Fibroblast of lung (primary cell): ENCODE measurements around the gene FBN1.

Experiments used
- CTCF ChIP-seq, 2 donors: IDR thresholded peaks in 1 of 2; conservative IDR thresholded peaks in 1 of 2; 1 replicate in 1 of 2; 2 replicates in 1 of 2; pipeline ENCODE4 v1.5.1; 2011 to 2012; ENCODE audit warnings: low read length in 2 of 2, control low read depth in 1 of 2, inconsistent platforms in 1 of 2, low read depth in 1 of 2, mild to moderate bottlenecking in 1 of 2
- EZH2 ChIP-seq: IDR thresholded peaks from 2 replicates; pipeline ENCODE4 v1.5.1; 2012; ENCODE audit warnings: low read length, control low read depth, mild to moderate bottlenecking; ENCODE audit errors: missing control alignments

- TF ChIP-seq EZH2 = no peak
- TF ChIP-seq CTCF (conservative IDR thresholded peaks at IDR 0.05 in 1 of 2, IDR thresholded peaks at IDR 0.05 in 1 of 2; ENCODE audit: low read depth in 1 of 2, low read length in 2 of 2) = no peak
These were observed 9.0 kb downstream of the FBN1 start for GRCh38 chr15:48636511-48636910.
